Measurements from ENCODE around the gene EIF4H.
"Not testable (repeated sequence)": the region's sequence is repeated elsewhere in the genome, so short reads cannot be mapped to it uniquely, and the experiment has no call there.

Gene EIF4H

GRCh38 chr7:74176555-74176954, 2.4 kb downstream of the EIF4H start:
- DNase-seq, result no peak

GRCh38 chr7:74178632-74179031, 4.5 kb downstream of the EIF4H start:
- DNase-seq, result no peak

- no peak for DNase-seq
Measured at GRCh38 chr7:74179935-74180604, 5.9 kb downstream of the EIF4H start.

- DNase-seq, result no peak
Measured at GRCh38 chr7:74180866-74181265, 6.7 kb downstream of the EIF4H start.

GRCh38 chr7:74181821-74182220, 7.7 kb downstream of the EIF4H start:
- no peak for DNase-seq

- DNase-seq, result no peak
Measured at GRCh38 chr7:74182453-74183090, 8.4 kb downstream of the EIF4H start.

GRCh38 chr7:74183142-74183541, 9.0 kb downstream of the EIF4H start:
- no peak for DNase-seq

GRCh38 chr7:74183653-74184450, 9.7 kb downstream of the EIF4H start:
- DNase-seq, result peak; percentile 40

GRCh38 chr7:74185016-74185415, 10.9 kb downstream of the EIF4H start:
- no peak for DNase-seq

- DNase-seq, result no peak
Measured at GRCh38 chr7:74185636-74186035, 11.5 kb downstream of the EIF4H start.

GRCh38 chr7:74187915-74188675, 13.9 kb downstream of the EIF4H start:
- DNase-seq, result no peak

GRCh38 chr7:74190259-74190658, 16.1 kb downstream of the EIF4H start:
- no peak for DNase-seq

- no peak for DNase-seq
Measured at GRCh38 chr7:74191231-74191630, 17.1 kb downstream of the EIF4H start.

- DNase-seq, result no peak
Measured at GRCh38 chr7:74193054-74193453, 18.9 kb downstream of the EIF4H start.

GRCh38 chr7:74193913-74194312, 19.8 kb downstream of the EIF4H start:
- no peak for DNase-seq

- DNase-seq, result no peak
Measured at GRCh38 chr7:74194686-74195085, 20.5 kb downstream of the EIF4H start.

- not testable (repeated sequence) for DNase-seq
Measured at GRCh38 chr7:74195139-74195860, 21.1 kb downstream of the EIF4H start.

- not testable (repeated sequence) for DNase-seq
Measured at GRCh38 chr7:74195968-74196654, 22.0 kb downstream of the EIF4H start.

GRCh38 chr7:74197449-74198124, 23.4 kb downstream of the EIF4H start:
- DNase-seq, result no peak

- DNase-seq, result no peak
Measured at GRCh38 chr7:74199551-74200355, 25.6 kb downstream of the EIF4H start.

All from CD4-positive, alpha-beta T cell treated with Interleukin-21 for 1 hour (primary cell).